Measurements from ENCODE around the gene ZBTB16.

Gene ZBTB16

DNA sequence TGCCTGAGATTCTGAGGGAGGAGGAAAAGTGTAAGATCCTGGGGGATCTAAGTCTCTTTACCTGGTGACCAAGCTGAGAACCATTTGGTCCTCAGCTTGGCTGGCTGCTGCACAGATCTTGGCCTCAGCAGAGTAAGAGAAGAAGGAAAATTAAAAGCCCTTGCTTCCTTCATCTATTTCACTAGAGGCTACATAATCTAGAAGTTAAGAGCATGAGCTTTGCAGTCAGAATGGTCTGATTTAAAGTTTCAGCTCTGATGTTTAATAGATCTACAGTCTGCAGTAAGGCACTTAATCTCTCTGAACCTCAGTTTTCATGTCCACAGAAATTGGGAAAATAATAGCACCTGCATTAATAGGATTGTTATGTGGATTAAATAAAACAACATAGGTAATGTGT lies 3.1 kb upstream of the ZBTB16 start:
- Histone ChIP-seq H2BK15ac (ENCODE audit: low read length) (no peak overlapping the region), H3K4ac (ENCODE audit: low read length) (no peak overlapping the region), H3K79me1 (ENCODE audit: low read depth, low read length) (no peaks in the 10 kb centered on the region), H3K9ac (ENCODE audit: low read depth, low read length, poor library complexity) (no peak overlapping the region), H2AK5ac (ENCODE audit: low read depth, low read length) (no peak overlapping the region), H3K4me1 (ENCODE audit: control insufficient read depth in 2 of 2, insufficient read depth in 1 of 2, low read depth in 1 of 2, low read length in 2 of 2) (peaks cover 14 to 26% of the 10 kb centered on the region in 2 donors), H3K27me3 (ENCODE audit: control insufficient read depth in 3 of 3, insufficient read depth in 3 of 3, low read depth in 1 of 3, low read length in 3 of 3) (no peaks in the 10 kb centered on the region), H3K27ac (replicated peaks; ENCODE audit: low read length) (no peak overlapping the region), H2BK5ac (ENCODE audit: low read length) (no peak overlapping the region), H4K8ac (ENCODE audit: low read depth, low read length) (no peak overlapping the region), H3K23ac (ENCODE audit: low read depth, low read length, poor library complexity) (no peak overlapping the region), H3K9me3 (replicated peaks in 1 of 2; ENCODE audit: control insufficient read depth in 2 of 2, insufficient read depth in 1 of 2, low read depth in 1 of 2, low read length in 2 of 2) (peaks cover 0 to 7% of the 10 kb centered on the region in 2 donors), H2AFZ (ENCODE audit: low read length) (no peak overlapping the region), H3K18ac (ENCODE audit: low read length) (no peak overlapping the region), H4K91ac (ENCODE audit: low read depth, low read length, poor library complexity) (no peak overlapping the region), H3K4me2 (ENCODE audit: insufficient read depth, low read length, poor library complexity, severe bottlenecking) (no peak overlapping the region), H2BK120ac (ENCODE audit: low read depth, low read length) (no peak overlapping the region), H3K36me3 (replicated peaks in 1 of 2; ENCODE audit: control insufficient read depth in 2 of 2, insufficient read depth in 2 of 2, low read length in 2 of 2) (no peaks in the 10 kb centered on the region), H3K4me3 (ENCODE audit: low read length in 2 of 2) (no peak overlapping the region), H3K14ac (ENCODE audit: low read length) (no peak overlapping the region), H2BK12ac (ENCODE audit: low read length) (no peak overlapping the region)
- DNase-seq (ENCODE audit: low spot score): no peak

GRCh38 chr11:114057147-114057546 lies 2.4 kb upstream of the ZBTB16 start:
- Histone ChIP-seq H3K4me1 (ENCODE audit: control insufficient read depth in 2 of 2, insufficient read depth in 1 of 2, low read depth in 1 of 2, low read length in 2 of 2) (peaks cover 17 to 29% of the 10 kb centered on the region in 2 donors), H3K4ac (ENCODE audit: low read length) (no peak overlapping the region), H2BK15ac (ENCODE audit: low read length) (no peak overlapping the region), H3K9ac (ENCODE audit: low read depth, low read length, poor library complexity) (no peak overlapping the region), H2BK5ac (ENCODE audit: low read length) (no peak overlapping the region), H3K4me3 (ENCODE audit: low read length in 2 of 2) (no peak overlapping the region), H3K27ac (replicated peaks; ENCODE audit: low read length) (peak overlapping the region; percentile 40), H2AFZ (ENCODE audit: low read length) (peak overlapping the region; percentile 8), H3K18ac (ENCODE audit: low read length) (no peak overlapping the region), H3K4me2 (ENCODE audit: insufficient read depth, low read length, poor library complexity, severe bottlenecking) (peak overlapping the region; percentile 29), H4K8ac (ENCODE audit: low read depth, low read length) (no peak overlapping the region), H2BK12ac (ENCODE audit: low read length) (no peak overlapping the region), H3K36me3 (replicated peaks in 1 of 2; ENCODE audit: control insufficient read depth in 2 of 2, insufficient read depth in 2 of 2, low read length in 2 of 2) (no peaks in the 10 kb centered on the region), H3K9me3 (replicated peaks in 1 of 2; ENCODE audit: control insufficient read depth in 2 of 2, insufficient read depth in 1 of 2, low read depth in 1 of 2, low read length in 2 of 2) (peaks cover 0 to 7% of the 10 kb centered on the region in 2 donors), H3K27me3 (ENCODE audit: control insufficient read depth in 3 of 3, insufficient read depth in 3 of 3, low read depth in 1 of 3, low read length in 3 of 3) (no peaks in the 10 kb centered on the region), H4K91ac (ENCODE audit: low read depth, low read length, poor library complexity) (no peak overlapping the region), H2BK120ac (ENCODE audit: low read depth, low read length) (no peak overlapping the region), H3K79me1 (ENCODE audit: low read depth, low read length) (no peaks in the 10 kb centered on the region), H3K14ac (ENCODE audit: low read length) (no peak overlapping the region), H3K23ac (ENCODE audit: low read depth, low read length, poor library complexity) (no peak overlapping the region), H2AK5ac (ENCODE audit: low read depth, low read length) (no peak overlapping the region)
- peak; percentile 32 for DNase-seq (ENCODE audit: low spot score)
- WGBS, 2 donors (ENCODE audit: extremely low coverage in 2 of 2, insufficient read length in 2 of 2, insufficient replicate concordance in 1 of 2): no CpG with 5 or more reads among the region's 7 CpGs

DNA sequence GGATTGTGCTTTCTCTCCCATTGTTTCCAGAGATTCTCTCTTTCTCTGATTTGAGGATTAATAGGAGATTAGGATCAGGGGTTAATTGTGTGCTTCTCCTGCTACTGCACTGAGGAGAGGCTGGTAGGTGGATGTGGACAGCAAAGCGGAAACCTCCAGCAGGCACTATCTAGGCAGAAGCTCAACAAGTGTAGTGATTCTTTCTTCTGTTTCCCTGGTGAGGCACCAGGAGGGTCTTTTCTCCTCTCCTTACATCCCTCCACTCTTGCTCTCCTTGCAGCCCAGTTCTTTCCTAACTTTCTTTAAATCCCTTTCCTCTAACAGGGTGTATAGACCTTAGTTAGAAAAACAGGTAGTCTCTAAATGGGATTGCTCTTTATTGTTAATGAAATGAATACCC lies 1.9 kb upstream of the ZBTB16 start:
- Histone ChIP-seq H3K36me3 (replicated peaks in 1 of 2; ENCODE audit: control insufficient read depth in 2 of 2, insufficient read depth in 2 of 2, low read length in 2 of 2) (no peaks in the 10 kb centered on the region), H3K79me1 (ENCODE audit: low read depth, low read length) (no peaks in the 10 kb centered on the region), H4K8ac (ENCODE audit: low read depth, low read length) (no peak overlapping the region), H3K14ac (ENCODE audit: low read length) (no peak overlapping the region), H2BK15ac (ENCODE audit: low read length) (no peak overlapping the region), H3K27me3 (ENCODE audit: control insufficient read depth in 3 of 3, insufficient read depth in 3 of 3, low read depth in 1 of 3, low read length in 3 of 3) (no peaks in the 10 kb centered on the region), H3K18ac (ENCODE audit: low read length) (no peak overlapping the region), H3K9me3 (replicated peaks in 1 of 2; ENCODE audit: control insufficient read depth in 2 of 2, insufficient read depth in 1 of 2, low read depth in 1 of 2, low read length in 2 of 2) (peaks cover 0 to 7% of the 10 kb centered on the region in 2 donors), H2BK120ac (ENCODE audit: low read depth, low read length) (no peak overlapping the region), H3K27ac (replicated peaks; ENCODE audit: low read length) (peak overlapping the region; percentile 40), H2BK5ac (ENCODE audit: low read length) (no peak overlapping the region), H4K91ac (ENCODE audit: low read depth, low read length, poor library complexity) (no peak overlapping the region), H2AK5ac (ENCODE audit: low read depth, low read length) (no peak overlapping the region), H3K4me2 (ENCODE audit: insufficient read depth, low read length, poor library complexity, severe bottlenecking) (peak overlapping the region; percentile 35), H3K4me3 (ENCODE audit: low read length in 2 of 2) (no peak overlapping the region), H3K4ac (ENCODE audit: low read length) (no peak overlapping the region), H3K23ac (ENCODE audit: low read depth, low read length, poor library complexity) (no peak overlapping the region), H2BK12ac (ENCODE audit: low read length) (no peak overlapping the region), H3K4me1 (ENCODE audit: control insufficient read depth in 2 of 2, insufficient read depth in 1 of 2, low read depth in 1 of 2, low read length in 2 of 2) (peaks cover 14 to 27% of the 10 kb centered on the region in 2 donors), H2AFZ (ENCODE audit: low read length) (peak overlapping the region; percentile 27), H3K9ac (ENCODE audit: low read depth, low read length, poor library complexity) (no peak overlapping the region)
- no CpG with 5 or more reads among the region's 1 CpG for WGBS, 2 donors (ENCODE audit: extremely low coverage in 2 of 2, insufficient read length in 2 of 2, insufficient replicate concordance in 1 of 2)
- no peak for DNase-seq (ENCODE audit: low spot score)

- Histone ChIP-seq H2AFZ (ENCODE audit: low read length) (peak overlapping the region; percentile 91), H2AK5ac (ENCODE audit: low read depth, low read length) (peak overlapping the region; percentile 68), H3K36me3 (replicated peaks in 1 of 2; ENCODE audit: control insufficient read depth in 2 of 2, insufficient read depth in 2 of 2, low read length in 2 of 2) (peaks cover under 1 to 3% of the 10 kb centered on the region in 2 donors), H3K18ac (ENCODE audit: low read length) (peak overlapping the region; percentile 86), H3K9me3 (replicated peaks in 1 of 2; ENCODE audit: control insufficient read depth in 2 of 2, insufficient read depth in 1 of 2, low read depth in 1 of 2, low read length in 2 of 2) (peaks cover 0 to 7% of the 10 kb centered on the region in 2 donors), H3K4ac (ENCODE audit: low read length) (no peak overlapping the region), H3K14ac (ENCODE audit: low read length) (no peak overlapping the region), H3K79me1 (ENCODE audit: low read depth, low read length) (peaks cover under 1% of the 10 kb centered on the region), H3K27me3 (ENCODE audit: control insufficient read depth in 3 of 3, insufficient read depth in 3 of 3, low read depth in 1 of 3, low read length in 3 of 3) (no peaks in the 10 kb centered on the region), H3K4me3 (ENCODE audit: low read length in 2 of 2) (no peak overlapping the region), H2BK5ac (ENCODE audit: low read length) (peak overlapping the region; percentile 42), H2BK15ac (ENCODE audit: low read length) (peak overlapping the region; percentile 41), H3K23ac (ENCODE audit: low read depth, low read length, poor library complexity) (no peak overlapping the region), H4K8ac (ENCODE audit: low read depth, low read length) (no peak overlapping the region), H3K9ac (ENCODE audit: low read depth, low read length, poor library complexity) (peak overlapping the region; percentile 61), H2BK12ac (ENCODE audit: low read length) (peak overlapping the region; percentile 96), H2BK120ac (ENCODE audit: low read depth, low read length) (peak overlapping the region; percentile 4), H3K4me1 (ENCODE audit: control insufficient read depth in 2 of 2, insufficient read depth in 1 of 2, low read depth in 1 of 2, low read length in 2 of 2) (peaks cover 14 to 27% of the 10 kb centered on the region in 2 donors), H3K27ac (replicated peaks; ENCODE audit: low read length) (peak overlapping the region; percentile 37), H4K91ac (ENCODE audit: low read depth, low read length, poor library complexity) (no peak overlapping the region), H3K4me2 (ENCODE audit: insufficient read depth, low read length, poor library complexity, severe bottlenecking) (peak overlapping the region; percentile 72)
- WGBS, 2 donors (ENCODE audit: extremely low coverage in 2 of 2, insufficient read length in 2 of 2, insufficient replicate concordance in 1 of 2): no CpG with 5 or more reads among the region's 25 CpGs
- peak; percentile 27 for DNase-seq (ENCODE audit: low spot score)
Observed at GRCh38 chr11:114058026-114058706, 1.3 kb upstream of the ZBTB16 start.

Measured in neuronal stem cell (in vitro differentiated cells).